MM.1S (cell line): ENCODE data around the gene RUNX2.

Source experiments
- DNase-seq: peaks from one replicate; pipeline ENCODE4 v3.0.0-alpha.2; 2015
- H2AFZ ChIP-seq: fragments of 300-600 bp; sonication (generic); 2 replicates; pipeline ENCODE4 v1.6.0; 2016; ENCODE audit warnings: antibody characterized with exemption, low read length
- H3F3A ChIP-seq: fragments of 300-600 bp; sonication (generic); 2 replicates; pipeline ENCODE4 v1.6.1; 2016; ENCODE audit warnings: mild to moderate bottlenecking, antibody characterized with exemption, low read length, moderate library complexity, mixed read lengths; ENCODE audit not compliant: insufficient read depth
- H3K27ac ChIP-seq: fragments of 300-600 bp; sonication (generic); 2 replicates; pipeline ENCODE4 v1.5.1; 2016; ENCODE audit warnings: mild to moderate bottlenecking, low read length
- H3K27me3 ChIP-seq: fragments of 300-600 bp; sonication (generic); replicated peaks from 2 replicates; pipeline ENCODE4 v1.6.0; 2016; ENCODE audit warnings: low read length; ENCODE audit not compliant: insufficient read depth
- H3K36me3 ChIP-seq: fragments of 300-600 bp; sonication (generic); replicated peaks from 2 replicates; pipeline ENCODE4 v1.6.1; 2016; ENCODE audit warnings: mild to moderate bottlenecking, low read length, mixed read lengths; ENCODE audit not compliant: insufficient read depth
- H3K4me1 ChIP-seq: fragments of 300-600 bp; sonication (generic); 2 replicates; pipeline ENCODE4 v1.6.1; 2016; ENCODE audit warnings: low read length, mixed read lengths
- H3K4me2 ChIP-seq: fragments of 300-600 bp; sonication (generic); 2 replicates; pipeline ENCODE4 v1.6.0; 2016; ENCODE audit warnings: low read depth, low read length
- H3K4me3 ChIP-seq: fragments of 300-600 bp; sonication (generic); 2 replicates; pipeline ENCODE4 v1.5.1; 2016; ENCODE audit warnings: low read length, mixed read lengths
- H3K79me2 ChIP-seq: fragments of 300-600 bp; sonication (generic); 2 replicates; pipeline ENCODE4 v1.6.1; 2016; ENCODE audit warnings: mixed run types, low read length, mixed read lengths
- H3K9ac ChIP-seq: fragments of 300-600 bp; sonication (generic); 2 replicates; pipeline ENCODE4 v1.6.1; 2016; ENCODE audit warnings: low read length, mixed read lengths
- H3K9me2 ChIP-seq: fragments of 300-600 bp; sonication (generic); replicated peaks from 2 replicates; pipeline ENCODE4 v1.6.1; 2016; ENCODE audit warnings: mild to moderate bottlenecking, low read length, mixed read lengths; ENCODE audit not compliant: insufficient read depth
- H3K9me3 ChIP-seq: fragments of 300-600 bp; sonication (generic); replicated peaks from 2 replicates; pipeline ENCODE4 v1.6.1; 2016; ENCODE audit warnings: mild to moderate bottlenecking, low read length, mixed read lengths; ENCODE audit not compliant: insufficient read depth
- H4K20me1 ChIP-seq: fragments of 300-600 bp; sonication (generic); 2 replicates; pipeline ENCODE4 v1.6.1; 2016; ENCODE audit warnings: mild to moderate bottlenecking, low read length, moderate library complexity, mixed read lengths; ENCODE audit not compliant: insufficient read depth
- CTCF ChIP-seq: fragments of 300-600 bp; sonication (generic); IDR thresholded peaks from 2 replicates; pipeline ENCODE4 v1.5.1; 2016; ENCODE audit warnings: antibody characterized with exemption, low read length, mixed read lengths
- EZH2 ChIP-seq: fragments of 300-600 bp; sonication (generic); optimal IDR thresholded peaks from 2 replicates; pipeline ENCODE3; 2017; ENCODE audit warnings: low read depth, mild to moderate bottlenecking, antibody characterized with exemption, low read length, mixed read lengths
- EZH2phosphoT487 ChIP-seq: fragments of 300-600 bp; sonication (generic); IDR thresholded peaks from 2 replicates; pipeline ENCODE4 v1.6.1; 2018; ENCODE audit warnings: antibody characterized with exemption, low read length

Gene RUNX2

GRCh38 chr6:45509426-45509825 is 181.3 kb downstream of the RUNX2 start:
- Histone ChIP-seq H4K20me1 (no peaks in the 10 kb centered on the region; the same call in 1 of the 2 replicates), H3K9ac (no peak overlapping the region), H3K4me3 (no peak overlapping the region), H3K36me3 (peaks cover 8% of the 10 kb centered on the region), H3K79me2 (peaks cover 61% of the 10 kb centered on the region), H3K27ac (no peak overlapping the region), H3K9me2 (no peaks in the 10 kb centered on the region), H3K9me3 (no peaks in the 10 kb centered on the region), H2AFZ (no peak overlapping the region), H3K4me1 (no peaks in the 10 kb centered on the region), H3K27me3 (no peaks in the 10 kb centered on the region), H3F3A (no peaks in the 10 kb centered on the region), H3K4me2 (no peak overlapping the region)
- no peak for DNase-seq
- no peak for TF ChIP-seq CTCF
- no peak for TF ChIP-seq EZH2
- TF ChIP-seq EZH2phosphoT487, result no peak

GRCh38 chr6:45512717-45513116 is 184.6 kb downstream of the RUNX2 start:
- no peak overlapping the region for H3K9ac ChIP-seq
- H3K4me3 ChIP-seq, result no peak overlapping the region
- H2AFZ ChIP-seq, result no peak overlapping the region
- no peak for DNase-seq
- H3F3A ChIP-seq, result no peaks in the 10 kb centered on the region
- H3K27ac ChIP-seq, result no peak overlapping the region
- H3K9me2 ChIP-seq, result no peaks in the 10 kb centered on the region
- H3K27me3 ChIP-seq, result no peaks in the 10 kb centered on the region
- H3K9me3 ChIP-seq, result no peaks in the 10 kb centered on the region
- H3K36me3 ChIP-seq, result peaks cover 18% of the 10 kb centered on the region
- H3K4me2 ChIP-seq, result no peak overlapping the region
- no peaks in the 10 kb centered on the region for H3K4me1 ChIP-seq
- peaks cover 43% of the 10 kb centered on the region for H3K79me2 ChIP-seq
- no peaks in the 10 kb centered on the region; the same call in 1 of the 2 replicates for H4K20me1 ChIP-seq
- TF ChIP-seq CTCF, result no peak
- no peak for TF ChIP-seq EZH2phosphoT487
- no peak for TF ChIP-seq EZH2

- H3K27me3 ChIP-seq, result no peaks in the 10 kb centered on the region
- no peaks in the 10 kb centered on the region for H3K4me1 ChIP-seq
- no peaks in the 10 kb centered on the region for H3F3A ChIP-seq
- H3K9ac ChIP-seq, result no peak overlapping the region
- H3K4me2 ChIP-seq, result no peak overlapping the region
- H3K4me3 ChIP-seq, result no peak overlapping the region
- H4K20me1 ChIP-seq, result no peaks in the 10 kb centered on the region; the same call in 1 of the 2 replicates
- no peak overlapping the region for H2AFZ ChIP-seq
- peaks cover 41% of the 10 kb centered on the region for H3K79me2 ChIP-seq
- no peaks in the 10 kb centered on the region for H3K9me2 ChIP-seq
- TF ChIP-seq EZH2, result no peak
- no peak for TF ChIP-seq EZH2phosphoT487
- TF ChIP-seq CTCF, result no peak
- peaks cover 18% of the 10 kb centered on the region for H3K36me3 ChIP-seq
- DNase-seq, result no peak
- H3K9me3 ChIP-seq, result no peaks in the 10 kb centered on the region
- H3K27ac ChIP-seq, result no peak overlapping the region
These were observed 185.1 kb downstream of the RUNX2 start for GRCh38 chr6:45513213-45513618.

- Histone ChIP-seq H3K36me3 (peaks cover 18% of the 10 kb centered on the region), H3K9ac (no peak overlapping the region), H3F3A (no peaks in the 10 kb centered on the region), H3K27me3 (no peaks in the 10 kb centered on the region), H3K4me2 (no peak overlapping the region), H2AFZ (no peak overlapping the region), H3K4me3 (no peak overlapping the region), H4K20me1 (no peaks in the 10 kb centered on the region; the same call in 1 of the 2 replicates), H3K4me1 (peaks cover 5% of the 10 kb centered on the region; the same call in 1 of the 2 replicates), H3K79me2 (peaks cover 41% of the 10 kb centered on the region), H3K9me2 (no peaks in the 10 kb centered on the region), H3K27ac (no peak overlapping the region), H3K9me3 (no peaks in the 10 kb centered on the region)
- no peak for TF ChIP-seq EZH2
- TF ChIP-seq CTCF, result no peak
- no peak for TF ChIP-seq EZH2phosphoT487
- DNase-seq, result no peak
These were observed 185.7 kb downstream of the RUNX2 start for GRCh38 chr6:45513843-45514242.
